K562 (cell line): ENCODE measurements around the gene TFEB. TPM values are rescaled to one million over a fixed set of nuclear protein-coding genes. Genes with fewer than 3 reads are reported as not detected.

Source experiments
- ATAC-seq: fragments of 200-7000 bp; cut with Tn5 transposase; 3 replicates; pipeline ENCODE4 v1.9.1; 2020; ENCODE audit warnings: moderate library complexity
- BruUV-seq: library from RNA; stranded (reverse); fragments of 400-500 nt; replicated peaks from 2 replicates; lab custom pipeline; 2021; lab: Mats Ljungman, UMichigan
- CTCF ChIA-PET: fragments of 300-600 bp; formaldehyde crosslinking; extraction: SDS; loops from one replicate; lab custom pipeline; 2021; ENCODE audit warnings: low intra/inter-chr PET ratio; lab: Yijun Ruan, JAX
- POLR2A ChIA-PET: fragments of 300-600, 350-650 bp; sonication (Branson Sonifier 250); formaldehyde crosslinking; extraction: SDS; loops from one replicate; lab custom pipeline; 2021; ENCODE audit warnings: antibody characterized with exemption, inconsistent platforms; lab: Yijun Ruan, JAX
- DNase-seq, 4 experiments: peaks; one replicate each; pipeline versions ENCODE4 v3.0.0 to v3.0.0-alpha.2; 2011 to 2018; ENCODE audit warnings: low spot score in 3 of 4, mixed read lengths in 3 of 4; ENCODE audit errors: extremely low read depth in 1 of 4
- FAIRE-seq: peaks from 2 replicates; lab custom pipeline; 2011; peaks lifted over from hg19 to GRCh38; lab: Jason Lieb, UNC
- H2AFZ ChIP-seq: 2 replicates; pipeline ENCODE4 v1.6.0; 2011; ENCODE audit warnings: low read depth, low read length, control low read depth, inconsistent platforms
- H3K27ac ChIP-seq: fragments of 200-600 bp; 3 replicates; pipeline ENCODE4 v1.8.0; 2011; ENCODE audit warnings: low read depth, mild to moderate bottlenecking, control low read depth, inconsistent platforms, low read length, moderate library complexity, mixed read lengths; ENCODE audit errors: extremely low read depth
- H3K27me3 ChIP-seq, 2 experiments: fragments of 300-600 bp in 1 of 2; 2 replicates in 1 of 2; 3 replicates in 1 of 2; pipeline versions ENCODE4 v1.6.0 to v1.8.0; 2011; ENCODE audit warnings: inconsistent platforms in 2 of 2, low read length in 2 of 2, mild to moderate bottlenecking in 1 of 2, mixed read lengths in 1 of 2, moderate library complexity in 1 of 2; ENCODE audit not compliant: control insufficient read depth in 2 of 2, insufficient read depth in 2 of 2
- H3K36me3 ChIP-seq: fragments of 300-600 bp; 3 replicates; pipeline ENCODE4 v1.8.0; 2011; ENCODE audit warnings: mild to moderate bottlenecking, low read length, inconsistent platforms; ENCODE audit not compliant: control insufficient read depth, insufficient read depth
- H3K4me1 ChIP-seq, 2 experiments: fragments of 200-600 bp in 1 of 2; replicated peaks in 1 of 2; 2 replicates in 1 of 2; 3 replicates in 1 of 2; pipeline versions ENCODE4 v1.5.1 to v1.8.0; 2011; ENCODE audit warnings: inconsistent platforms in 2 of 2, low read length in 2 of 2, mild to moderate bottlenecking in 1 of 2, mixed read lengths in 1 of 2, moderate library complexity in 1 of 2; ENCODE audit not compliant: control insufficient read depth in 2 of 2, insufficient read depth in 2 of 2
- H3K4me2 ChIP-seq: 2 replicates; pipeline ENCODE4 v1.6.1; 2011; ENCODE audit warnings: low read length, control low read depth, inconsistent platforms, mixed read lengths; ENCODE audit not compliant: insufficient read depth
- H3K4me3 ChIP-seq: fragments of 200-600 bp; sonication (generic), shearing (Covaris generic); 2 replicates; pipeline ENCODE4 v1.5.1; 2016; ENCODE audit warnings: control low read depth, inconsistent platforms
- H3K79me2 ChIP-seq: fragments of 200-600 bp; 3 replicates; pipeline ENCODE4 v1.8.0; 2011; ENCODE audit warnings: low read length, inconsistent platforms; ENCODE audit not compliant: control insufficient read depth, insufficient read depth
- H3K9ac ChIP-seq, 2 experiments: 2 replicates each; pipeline versions ENCODE4 v1.6.0 to v1.6.1; 2011; ENCODE audit warnings: low read depth in 2 of 2, low read length in 2 of 2, control low read depth in 1 of 2, inconsistent platforms in 1 of 2, mild to moderate bottlenecking in 1 of 2, mixed read lengths in 1 of 2; ENCODE audit not compliant: insufficient read depth in 1 of 2
- H3K9me1 ChIP-seq: one replicate; pipeline ENCODE4 v1.6.0; 2011; ENCODE audit warnings: inconsistent platforms, mild to moderate bottlenecking, low read length, moderate library complexity; ENCODE audit not compliant: control insufficient read depth, insufficient read depth
- H3K9me3 ChIP-seq: replicated peaks from 2 replicates; pipeline ENCODE4 v1.5.1; 2011; ENCODE audit warnings: low read depth, low read length, inconsistent platforms; ENCODE audit not compliant: control insufficient read depth, insufficient read depth
- H4K20me1 ChIP-seq: replicated peaks from 2 replicates; pipeline ENCODE4 v1.6.1; 2011; ENCODE audit warnings: low read length, inconsistent platforms, mixed read lengths; ENCODE audit not compliant: control insufficient read depth, insufficient read depth
- ADNP ChIP-seq: fragments of 200-800 bp; sonication (Bioruptor generic); IDR thresholded peaks from 2 replicates; pipeline ENCODE4 v1.6.1; 2016; ENCODE audit warnings: missing genetic modification characterization, missing compliant biosample characterization
- ARHGAP35 ChIP-seq: fragments of 450-650 bp; IDR thresholded peaks from 2 replicates; pipeline ENCODE4 v1.6.1; 2018; ENCODE audit not compliant: partially characterized antibody
- CREB1 ChIP-seq, 2 experiments: sonication (generic) in 1 of 2; formaldehyde crosslinking in 1 of 2; IDR thresholded peaks; 2 replicates each; pipeline versions ENCODE4 v1.6.1 to v1.8.0; 2012 to 2022; ENCODE audit warnings: inconsistent platforms in 1 of 2, mild to moderate bottlenecking in 1 of 2, missing genetic modification reagents in 1 of 2, moderate library complexity in 1 of 2
- CREBBP ChIP-seq: IDR thresholded peaks from one replicate; pipeline ENCODE4 v1.6.1; 2012; ENCODE audit warnings: low read depth, mild to moderate bottlenecking, control low read depth, inconsistent platforms, low read length
- DMBX1 ChIP-seq: fragments of 250-450 bp; sonication (Bioruptor Pico); IDR thresholded peaks from 2 replicates; pipeline ENCODE4 v1.8.0; 2022; ENCODE audit warnings: inconsistent platforms, mild to moderate bottlenecking, moderate library complexity, borderline replicate concordance
- HIVEP1 ChIP-seq: fragments of 250-450 bp; sonication (Bioruptor Pico); IDR thresholded peaks from 2 replicates; pipeline ENCODE4 v1.4.0; 2020; ENCODE audit warnings: mild to moderate bottlenecking
- NFIC ChIP-seq: fragments of 450-650 bp; IDR thresholded peaks from 2 replicates; pipeline ENCODE4 v1.6.1; 2017; ENCODE audit warnings: mild to moderate bottlenecking, inconsistent platforms
- NR4A1 ChIP-seq, 2 experiments: fragments of 250-450 bp in 1 of 2; fragments of 450-650 bp in 1 of 2; sonication (Bioruptor Pico) in 1 of 2; IDR thresholded peaks; 2 replicates each; pipeline versions ENCODE4 v1.4.0 to v1.6.1; 2016 to 2020; ENCODE audit warnings: mild to moderate bottlenecking in 2 of 2, missing compliant biosample characterization in 1 of 2, missing genetic modification characterization in 1 of 2, moderate library complexity in 1 of 2
- PCBP2 ChIP-seq: fragments of 200-400 bp; formaldehyde crosslinking; IDR thresholded peaks from 2 replicates; pipeline ENCODE4 v1.6.1; 2018; ENCODE audit warnings: low read length, low read depth, mild to moderate bottlenecking, moderate library complexity; ENCODE audit not compliant: poor library complexity, severe bottlenecking
- SMAD4 ChIP-seq: fragments of 250-450 bp; sonication (Bioruptor Pico); conservative IDR thresholded peaks from 2 replicates; pipeline ENCODE4 v1.8.0; 2021; ENCODE audit warnings: inconsistent platforms, mild to moderate bottlenecking, moderate library complexity
- TSC22D4 ChIP-seq: fragments of 450-650 bp; IDR thresholded peaks from 2 replicates; pipeline ENCODE4 v1.6.1; 2016; ENCODE audit warnings: missing genetic modification characterization, missing biosample characterization, control low read depth
- WGBS: fragments of 100-300 bp; shearing (Covaris generic); methylation state at CpG from one replicate; pipeline ENCODE4 v1.1.6; 2016; ENCODE audit warnings: low coverage, mixed read lengths; ENCODE audit not compliant: insufficient coverage; ENCODE audit errors: missing lambda C conversion rate; 5-methylcytosine and 5-hydroxymethylcytosine counted together
- in situ Hi-C: fragments of 300-500 bp; cut with MboI; formaldehyde crosslinking; loops from 4 replicates; pipeline ENCODE4 v1.15.0; 2018; ENCODE audit warnings: inconsistent platforms, mixed read lengths
- intact Hi-C: fragments of 100-400 bp; cut with micrococcal nuclease; formaldehyde crosslinking; loops from 2 replicates; pipeline ENCODE4 v1.14.2; 2022
- polyA plus RNA-seq, 8 experiments: library from polyadenylated mRNA; depleted of rRNA in 4 of 8; stranded (reverse) in 5 of 8; unstranded in 3 of 8; fragments of >200 nt; fragmentation: Nextera tagmentation in 2 of 8; fragmentation: Illumina TruSeq in 1 of 8; extraction: Ambion mirVana in 2 of 8; extraction: Trizol in 1 of 8; gene quantifications; 2 replicates each; pipeline versions ENCODE4 v1.2.1 to v1.2.3, GENCODE V29; 2011 to 2014; ENCODE audit warnings: inconsistent platforms in 1 of 8, missing spikeins in 1 of 8
- total RNA-seq, 7 experiments: library from RNA; depleted of rRNA in 6 of 7; stranded (reverse); fragments of >200 nt in 6 of 7; fragmentation: Illumina TruSeq in 2 of 7; extraction: Trizol in 2 of 7; gene quantifications; 2 replicates each; pipeline versions ENCODE4 v1.2.1 to v1.2.3, GENCODE V29; 2011 to 2021; ENCODE audit warnings: low replicate concordance in 1 of 7
- TF ChIP-seq, protein P1 (sequence below): sonication (generic); formaldehyde crosslinking; IDR thresholded peaks from 2 replicates; pipeline ENCODE4 v1.8.0; 2022; ENCODE audit warnings: mild to moderate bottlenecking, missing genetic modification reagents

Gene TFEB
- total and polyA plus RNA-seq, 9 of the 15 experiments (the other 6 are each of a cell fraction or from before 2014, with no cell fraction given): 0.04 to 4.7 (median 2.0) TPM

DNA sequence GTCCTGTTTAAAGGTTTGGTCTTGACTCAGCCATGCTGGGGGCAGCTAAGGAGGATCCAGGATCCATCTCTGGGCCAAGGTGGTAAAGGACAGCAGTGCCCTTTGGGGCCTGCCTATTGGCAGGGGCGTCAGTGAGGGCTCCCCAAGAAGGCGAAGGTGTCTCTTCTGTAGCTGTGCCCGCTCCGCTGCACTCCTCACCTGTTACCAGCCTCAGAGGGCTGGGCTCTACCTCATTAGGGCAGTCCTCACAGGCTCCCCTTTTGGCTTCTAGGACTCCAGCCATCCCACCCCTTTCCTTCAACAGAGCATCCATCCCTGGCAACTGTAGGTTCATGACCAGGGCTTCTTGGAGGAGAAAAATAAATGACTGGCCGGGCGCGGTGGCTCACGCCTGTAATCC is 34.0 kb upstream of the TFEB start (continued):
- TF ChIP-seq CREB1 (IDR thresholded peaks at IDR 0.05): no peak
- TF ChIP-seq CREB1 (CRISPR knock-in tag; IDR thresholded peaks at IDR 0.05): no peak

DNA sequence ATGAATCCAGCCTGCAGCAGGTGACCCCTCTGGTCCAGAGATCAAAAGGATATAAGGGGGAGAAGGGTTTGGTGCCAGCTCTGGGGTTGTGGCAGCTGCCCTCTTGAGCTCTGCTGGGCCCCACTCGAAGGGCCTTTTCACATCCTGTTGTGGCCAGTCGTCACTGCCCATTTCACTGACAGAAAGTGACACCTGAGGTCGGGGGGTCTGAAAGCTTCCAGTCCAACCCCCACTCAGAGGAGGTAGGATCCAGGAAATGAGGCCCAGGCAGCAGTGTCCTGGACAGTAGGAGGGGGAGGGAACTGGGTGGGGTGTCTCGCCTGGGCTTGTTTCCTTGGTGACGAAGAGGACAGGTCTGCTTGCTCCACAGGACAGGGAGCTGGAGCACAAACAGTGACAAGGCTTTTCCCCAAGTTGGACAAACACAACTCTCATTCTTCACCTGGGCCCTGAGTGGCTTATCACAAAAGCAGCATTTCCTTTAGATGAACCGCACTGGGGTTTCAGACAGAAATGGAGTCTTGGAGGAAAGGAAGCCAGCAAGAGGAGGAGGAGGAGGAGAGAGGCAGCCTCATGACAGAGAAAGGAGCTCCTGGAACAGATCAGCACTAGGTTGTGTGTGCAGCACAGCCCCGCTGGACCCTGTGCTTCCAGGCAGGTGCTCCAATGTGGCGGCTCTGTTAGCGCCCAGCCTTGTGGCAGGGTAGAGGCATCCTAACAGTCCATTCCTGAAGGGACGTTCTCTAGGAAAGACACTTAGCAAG is 33.3 kb upstream of the TFEB start:
- CTCF ChIA-PET: no interaction called here
- H3K4me2 ChIP-seq: peak overlapping the region; percentile 32
- BruUV-seq: no TSS peak
- no peaks in the 10 kb centered on the region for H4K20me1 ChIP-seq
- H3K36me3 ChIP-seq: peaks cover 10% of the 10 kb centered on the region; the same call in 2 of the 3 replicates
- in situ Hi-C loops: loop anchor here (5.0 kb wide), 1 partner anchor 71 kb away; no protein-coding TSS in a partner anchor
- no peaks in the 10 kb centered on the region for H3K9me1 ChIP-seq
- POLR2A ChIA-PET: interaction anchor here (0.6 to 1.5 kb wide), 10 partner anchors 10 to 397 kb away, joined by 3 to 6 read pairs (median 4); no protein-coding TSS in a partner anchor
- ATAC-seq: peak; percentile 80
- peak overlapping the region; percentile 53 for H3K27ac ChIP-seq
- peaks cover 0 to under 1% of the 10 kb centered on the region in 2 experiments; a peak in 1 of 5 replicates for H3K27me3 ChIP-seq
- intact Hi-C loops: no loop called here
- H2AFZ ChIP-seq: peak overlapping the region; percentile 56
- FAIRE-seq: peak; percentile 90
- WGBS: 33% methylated on average over 10 of the region's 10 CpGs
- no peaks in the 10 kb centered on the region for H3K79me2 ChIP-seq
- no peaks in the 10 kb centered on the region for H3K9me3 ChIP-seq
- H3K4me1 ChIP-seq: peaks cover 33 to 37% of the 10 kb centered on the region in 2 experiments
- DNase-seq: peak; percentile 64 to 83 (median 76)
- peak overlapping the region; percentile 17 to 86; a peak in 3 of 4 replicates for H3K9ac ChIP-seq
- no peak overlapping the region for H3K4me3 ChIP-seq
- TF ChIP-seq HIVEP1 (CRISPR knock-in tag): no peak
- TF ChIP-seq, protein P1, sequence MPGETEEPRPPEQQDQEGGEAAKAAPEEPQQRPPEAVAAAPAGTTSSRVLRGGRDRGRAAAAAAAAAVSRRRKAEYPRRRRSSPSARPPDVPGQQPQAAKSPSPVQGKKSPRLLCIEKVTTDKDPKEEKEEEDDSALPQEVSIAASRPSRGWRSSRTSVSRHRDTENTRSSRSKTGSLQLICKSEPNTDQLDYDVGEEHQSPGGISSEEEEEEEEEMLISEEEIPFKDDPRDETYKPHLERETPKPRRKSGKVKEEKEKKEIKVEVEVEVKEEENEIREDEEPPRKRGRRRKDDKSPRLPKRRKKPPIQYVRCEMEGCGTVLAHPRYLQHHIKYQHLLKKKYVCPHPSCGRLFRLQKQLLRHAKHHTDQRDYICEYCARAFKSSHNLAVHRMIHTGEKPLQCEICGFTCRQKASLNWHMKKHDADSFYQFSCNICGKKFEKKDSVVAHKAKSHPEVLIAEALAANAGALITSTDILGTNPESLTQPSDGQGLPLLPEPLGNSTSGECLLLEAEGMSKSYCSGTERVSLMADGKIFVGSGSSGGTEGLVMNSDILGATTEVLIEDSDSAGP (CRISPR knock-in tag): no peak
- no peak for TF ChIP-seq PCBP2
- TF ChIP-seq CREBBP: no peak
- TF ChIP-seq NR4A1 (CRISPR knock-in tag; IDR thresholded peaks at IDR 0.05): no peak
- no peak for TF ChIP-seq NR4A1 (tag; IDR thresholded peaks at IDR 0.05)
- no peak for TF ChIP-seq NFIC
- 0 out of 2 replicates have a peak, but pooled peaks have one; percentile 22 for TF ChIP-seq SMAD4 (CRISPR knock-in tag)
- TF ChIP-seq TSC22D4 (tag): no peak
- TF ChIP-seq ADNP (tag): no peak
- TF ChIP-seq ARHGAP35: no peak
- TF ChIP-seq DMBX1 (CRISPR knock-in tag): no peak
